Erythroblast (primary cell): ENCODE results near the gene MICAL2.

Experiments used
- GATA1 ChIP-seq: IDR thresholded peaks from 2 replicates; pipeline ENCODE4 v1.6.1; 2011; ENCODE audit warnings: low read depth, mild to moderate bottlenecking, control low read depth, low read length, moderate library complexity
- POLR2A ChIP-seq: IDR thresholded peaks from 2 replicates; pipeline ENCODE4 v1.6.1; 2011; ENCODE audit warnings: mild to moderate bottlenecking, low read length

- TF ChIP-seq POLR2A (no peak), GATA1 (no peak)
Observed at GRCh38 chr11:12245549-12246016, 135.2 kb downstream of the MICAL2 start.
